Gastrocnemius medialis (tissue), 4 donors: ENCODE measurements around the gene ATG9A. TPM values are rescaled to one million over a fixed set of nuclear protein-coding genes. Genes with fewer than 3 reads are reported as not detected.

Experiments
- ATAC-seq, 2 donors: fragments of 150-250 bp; one replicate each; pipeline ENCODE4 v1.9.1; 2016
- DNase-seq, 2 donors: peaks; one replicate each; pipeline ENCODE4 v3.0.0-alpha.2; 2019
- H3K27ac ChIP-seq, 4 donors: fragments of 200-600 bp; sonication (generic); 1 replicate in 1 of 4; 2 replicates in 3 of 4; pipeline ENCODE4 v1.5.1; 2016 to 2018; ENCODE audit warnings: mild to moderate bottlenecking in 2 of 4, moderate library complexity in 1 of 4
- H3K27me3 ChIP-seq, 3 donors: fragments of 200-600 bp; sonication (generic) in 2 of 3; 1 replicate in 1 of 3; 2 replicates in 2 of 3; pipeline versions ENCODE4 v1.5.1 to v1.6.0; 2016 to 2019; ENCODE audit warnings: mild to moderate bottlenecking in 1 of 3, moderate library complexity in 1 of 3
- H3K36me3 ChIP-seq, 2 donors: fragments of 200-600 bp; sonication (generic) in 1 of 2; one replicate each; pipeline ENCODE4 v1.5.1; 2017 to 2018
- H3K4me1 ChIP-seq, 2 donors: fragments of 200-600 bp; sonication (generic) in 1 of 2; one replicate each; pipeline ENCODE4 v1.5.1; 2016 to 2017; ENCODE audit warnings: mild to moderate bottlenecking in 2 of 2
- H3K4me3 ChIP-seq, 4 donors: fragments of 200-600 bp; sonication (generic) in 3 of 4; 1 replicate in 1 of 4; 2 replicates in 3 of 4; pipeline ENCODE4 v1.5.1; 2016 to 2019; ENCODE audit warnings: mild to moderate bottlenecking in 2 of 4
- H3K9me3 ChIP-seq, 3 donors: fragments of 200-600 bp; sonication (generic) in 2 of 3; 1 replicate in 1 of 3; 2 replicates in 2 of 3; pipeline ENCODE4 v1.5.1; 2016 to 2019
- POLR2A ChIP-seq, 2 donors: fragments of 450-650 bp; IDR thresholded peaks; one replicate each; pipeline ENCODE4 v1.6.1; 2017; ENCODE audit warnings: antibody characterized with exemption in 2 of 2, mild to moderate bottlenecking in 2 of 2, moderate library complexity in 2 of 2
- in situ Hi-C, 4 donors: fragments of 200-750 bp; cut with MboI; loops; one replicate each; pipeline versions ENCODE4 v1.15.0 to v1.8.0; 2017; ENCODE audit warnings: low sequenced_read_pairs in 4 of 4
- intact Hi-C: fragments of 100-400 bp; cut with DNase I; formaldehyde crosslinking; loops from one replicate; pipeline ENCODE4 v1.15.1; 2023; ENCODE audit warnings: low total_unique reads
- total RNA-seq, 4 donors: library from RNA; depleted of rRNA; stranded (reverse); fragments of >200 nt; gene quantifications; one replicate each; pipeline versions ENCODE4 v1.1.0 to v1.2.3, GENCODE V29; 2016
- TF ChIP-seq, protein P1 (sequence below), 5 experiments: fragments of 450-650 bp in 3 of 5; fragments of 200-600 bp in 2 of 5; sonication (generic) in 2 of 5; IDR thresholded peaks in 4 of 5; conservative IDR thresholded peaks in 1 of 5; 1 replicate in 4 of 5; 2 replicates in 1 of 5; pipeline ENCODE4 v1.5.1; 2016 to 2019; ENCODE audit warnings: antibody characterized with exemption in 5 of 5, mild to moderate bottlenecking in 3 of 5, moderate library complexity in 3 of 5

The ATG9A gene
- total RNA-seq, 4 donors from 2014 or later = 111 to 208 (median 176) TPM

- H3K4me3 ChIP-seq = no peak overlapping the region
- H3K27me3 ChIP-seq = peaks cover 0 to 9% (median 9%) of the 10 kb centered on the region in 3 donors
- DNase-seq (no peak), ATAC-seq (no peak)
- H3K36me3 ChIP-seq = no peaks in the 10 kb centered on the region
- H3K4me1 ChIP-seq = no peaks in the 10 kb centered on the region
- intact Hi-C loops = no loop called here
- H3K27ac ChIP-seq = no peak overlapping the region
- no peaks in the 10 kb centered on the region for H3K9me3 ChIP-seq
- in situ Hi-C loops = no loop called here
- TF ChIP-seq, protein P1, sequence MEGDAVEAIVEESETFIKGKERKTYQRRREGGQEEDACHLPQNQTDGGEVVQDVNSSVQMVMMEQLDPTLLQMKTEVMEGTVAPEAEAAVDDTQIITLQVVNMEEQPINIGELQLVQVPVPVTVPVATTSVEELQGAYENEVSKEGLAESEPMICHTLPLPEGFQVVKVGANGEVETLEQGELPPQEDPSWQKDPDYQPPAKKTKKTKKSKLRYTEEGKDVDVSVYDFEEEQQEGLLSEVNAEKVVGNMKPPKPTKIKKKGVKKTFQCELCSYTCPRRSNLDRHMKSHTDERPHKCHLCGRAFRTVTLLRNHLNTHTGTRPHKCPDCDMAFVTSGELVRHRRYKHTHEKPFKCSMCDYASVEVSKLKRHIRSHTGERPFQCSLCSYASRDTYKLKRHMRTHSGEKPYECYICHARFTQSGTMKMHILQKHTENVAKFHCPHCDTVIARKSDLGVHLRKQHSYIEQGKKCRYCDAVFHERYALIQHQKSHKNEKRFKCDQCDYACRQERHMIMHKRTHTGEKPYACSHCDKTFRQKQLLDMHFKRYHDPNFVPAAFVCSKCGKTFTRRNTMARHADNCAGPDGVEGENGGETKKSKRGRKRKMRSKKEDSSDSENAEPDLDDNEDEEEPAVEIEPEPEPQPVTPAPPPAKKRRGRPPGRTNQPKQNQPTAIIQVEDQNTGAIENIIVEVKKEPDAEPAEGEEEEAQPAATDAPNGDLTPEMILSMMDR (IDR thresholded peaks at IDR 0.05 in 4 of 5, conservative IDR thresholded peaks at IDR 0.05 in 1 of 5) = no peak
- TF ChIP-seq POLR2A (IDR thresholded peaks at IDR 0.05) = no peak
These were observed 32.0 kb downstream of the ATG9A start for GRCh38 chr2:219197388-219197787.

GRCh38 chr2:219186754-219187456, 42.5 kb downstream of the ATG9A start:
- ATAC-seq (no peak), DNase-seq (no peak)
- Histone ChIP-seq H3K9me3 (no peaks in the 10 kb centered on the region), H3K36me3 (peaks cover 0 to 26% of the 10 kb centered on the region in 2 donors), H3K27me3 (no peaks in the 10 kb centered on the region), H3K27ac (no peak overlapping the region), H3K4me1 (no peaks in the 10 kb centered on the region), H3K4me3 (no peak overlapping the region)
- TF ChIP-seq, protein P1 (IDR thresholded peaks at IDR 0.05 in 4 of 5, conservative IDR thresholded peaks at IDR 0.05 in 1 of 5) = no peak
- no peak for TF ChIP-seq POLR2A (IDR thresholded peaks at IDR 0.05)
- in situ Hi-C loops (no loop called here), intact Hi-C loops (no loop called here)

GRCh38 chr2:219184121-219184520, 45.3 kb downstream of the ATG9A start:
- TF ChIP-seq, protein P1 (IDR thresholded peaks at IDR 0.05 in 4 of 5, conservative IDR thresholded peaks at IDR 0.05 in 1 of 5) = no peak
- no peak for TF ChIP-seq POLR2A (IDR thresholded peaks at IDR 0.05)
- H3K4me3 ChIP-seq = no peak overlapping the region
- H3K4me1 ChIP-seq = peaks cover 4 to 6% of the 10 kb centered on the region in 2 donors
- no peaks in the 10 kb centered on the region for H3K9me3 ChIP-seq
- peaks cover 0 to 52% of the 10 kb centered on the region in 2 donors for H3K36me3 ChIP-seq
- no peak for DNase-seq
- in situ Hi-C loops = no loop called here
- H3K27ac ChIP-seq = no peak overlapping the region
- ATAC-seq = no peak
- H3K27me3 ChIP-seq = no peaks in the 10 kb centered on the region
- intact Hi-C loops = no loop called here

GRCh38 chr2:219183151-219183772, 46.2 kb downstream of the ATG9A start:
- no peak overlapping the region for H3K4me3 ChIP-seq
- TF ChIP-seq, protein P1 (IDR thresholded peaks at IDR 0.05 in 4 of 5, conservative IDR thresholded peaks at IDR 0.05 in 1 of 5) = no peak
- no peak for TF ChIP-seq POLR2A (IDR thresholded peaks at IDR 0.05)
- H3K27ac ChIP-seq = no peak overlapping the region
- ATAC-seq = no peak
- DNase-seq = no peak
- intact Hi-C loops (no loop called here), in situ Hi-C loops (no loop called here)
- no peaks in the 10 kb centered on the region for H3K27me3 ChIP-seq
- H3K36me3 ChIP-seq = peaks cover 0 to 52% of the 10 kb centered on the region in 2 donors
- H3K9me3 ChIP-seq = no peaks in the 10 kb centered on the region
- peaks cover 9 to 13% of the 10 kb centered on the region in 2 donors for H3K4me1 ChIP-seq
